Measurements from ENCODE around the gene DENND1A.

DENND1A gene

GRCh38 chr9:123356851-123357742 lies 572.8 kb downstream of the DENND1A start:
- no peak for DNase-seq (ENCODE audit: low spot score)

- DNase-seq (ENCODE audit: low spot score), result peak; percentile 52
Measured at GRCh38 chr9:123355761-123356431, 574.0 kb downstream of the DENND1A start, which contains the start of gene CRB2. CRB2 (plus strand) TSS chr9:123356197; CDS start chr9:123356261, 64 bp downstream.

- no peak for DNase-seq (ENCODE audit: low spot score)
Measured at GRCh38 chr9:123354806-123355508, 575.0 kb downstream of the DENND1A start.

GRCh38 chr9:123353984-123354591 lies 575.8 kb downstream of the DENND1A start:
- DNase-seq (ENCODE audit: low spot score), result peak; percentile 61

GRCh38 chr9:123353041-123353440 lies 576.9 kb downstream of the DENND1A start:
- DNase-seq (ENCODE audit: low spot score), result no peak

- no peak for DNase-seq (ENCODE audit: low spot score)
Measured at GRCh38 chr9:123350590-123351310, 579.2 kb downstream of the DENND1A start.

DNA sequence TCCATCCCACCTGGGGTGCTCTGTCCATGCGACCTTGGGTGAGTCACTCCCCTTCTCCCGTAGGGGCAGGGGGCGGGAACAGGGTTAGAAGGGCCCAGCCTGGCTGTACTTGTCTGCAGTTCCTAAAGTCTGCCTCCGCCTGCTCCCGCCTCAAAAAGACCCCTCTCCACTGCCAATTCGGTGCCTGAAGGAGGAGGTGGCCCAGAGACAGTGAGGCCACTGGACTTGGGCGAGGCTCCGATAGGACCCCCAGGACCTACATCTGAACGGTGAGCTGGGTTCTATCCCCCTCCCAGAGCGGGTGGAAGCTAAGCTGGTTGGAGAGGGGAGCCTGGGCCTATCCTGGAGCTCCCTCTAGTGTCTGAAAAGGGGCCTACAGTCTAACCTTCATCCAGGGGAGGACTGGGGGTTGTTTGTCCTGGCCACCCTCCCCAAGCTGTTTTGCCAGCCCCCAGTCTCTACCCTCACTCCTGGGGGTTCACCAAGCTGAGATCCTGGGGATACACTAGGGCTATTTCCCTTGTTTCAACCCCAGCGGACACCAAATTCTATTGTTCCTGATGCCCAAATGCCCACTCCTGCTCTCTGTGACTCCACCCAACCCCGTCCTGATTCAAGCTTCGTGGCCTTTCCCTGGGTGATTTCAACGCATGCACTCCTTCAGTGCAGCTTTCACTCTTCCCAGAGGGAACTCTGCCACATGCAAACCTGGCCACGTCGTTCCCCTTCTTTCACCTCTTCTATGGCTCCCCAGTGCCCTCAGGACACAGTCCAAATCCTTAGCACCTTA lies 580.0 kb downstream of the DENND1A start:
- DNase-seq (ENCODE audit: low spot score), result peak; percentile 70

DNA sequence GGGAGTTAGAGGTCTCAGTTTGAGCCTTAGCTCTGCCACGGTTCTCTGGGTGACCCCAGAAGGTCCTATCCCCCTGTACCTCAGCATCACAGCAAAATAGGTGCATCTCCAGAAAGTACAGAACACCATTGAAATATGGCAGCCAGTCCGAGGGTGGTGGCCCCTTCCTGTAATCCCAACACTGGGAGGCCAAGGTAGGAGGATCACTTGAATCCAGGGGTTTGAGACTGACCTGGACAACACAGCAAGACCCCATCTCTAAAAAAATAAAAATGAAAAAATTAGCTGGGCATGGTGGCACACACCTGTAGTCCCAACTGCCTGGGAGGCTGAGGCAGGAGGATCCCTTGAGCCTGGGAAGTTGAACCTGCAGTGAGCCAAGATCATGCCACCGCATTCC lies 580.9 kb downstream of the DENND1A start:
- no peak for DNase-seq (ENCODE audit: low spot score)

DNA sequence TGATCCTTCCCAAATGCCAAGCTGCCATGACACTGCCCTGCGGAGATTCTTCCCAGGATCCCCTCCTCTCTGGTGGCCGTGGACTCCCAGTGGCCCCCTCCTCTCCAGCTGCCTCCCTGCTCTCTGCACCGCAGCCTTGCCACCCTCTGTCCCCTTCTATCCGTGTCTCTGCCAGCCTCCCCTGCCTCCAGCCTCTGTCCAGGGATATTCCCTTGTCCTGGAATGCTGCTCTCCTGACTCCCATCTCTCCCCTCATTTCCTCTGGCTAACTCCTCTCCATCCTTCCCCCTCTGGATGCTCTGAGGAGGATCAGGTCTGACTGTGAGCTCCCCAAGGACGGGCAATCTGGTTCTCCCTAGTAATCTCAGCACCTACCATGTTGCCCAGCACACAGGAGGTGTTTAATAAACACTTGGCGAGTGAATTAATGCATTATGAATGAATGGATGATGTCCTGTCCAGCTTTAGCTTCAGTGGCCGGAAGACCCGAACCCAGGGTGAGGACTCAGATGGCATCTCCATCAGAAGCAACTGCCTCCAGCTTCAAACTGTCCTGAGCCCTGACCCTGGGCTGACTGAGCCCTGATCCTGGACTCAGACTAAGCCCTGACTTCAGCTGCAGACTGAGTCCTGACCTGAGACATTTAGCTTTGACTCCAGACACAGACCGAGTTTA lies 581.5 kb downstream of the DENND1A start:
- DNase-seq (ENCODE audit: low spot score), result no peak

DNA sequence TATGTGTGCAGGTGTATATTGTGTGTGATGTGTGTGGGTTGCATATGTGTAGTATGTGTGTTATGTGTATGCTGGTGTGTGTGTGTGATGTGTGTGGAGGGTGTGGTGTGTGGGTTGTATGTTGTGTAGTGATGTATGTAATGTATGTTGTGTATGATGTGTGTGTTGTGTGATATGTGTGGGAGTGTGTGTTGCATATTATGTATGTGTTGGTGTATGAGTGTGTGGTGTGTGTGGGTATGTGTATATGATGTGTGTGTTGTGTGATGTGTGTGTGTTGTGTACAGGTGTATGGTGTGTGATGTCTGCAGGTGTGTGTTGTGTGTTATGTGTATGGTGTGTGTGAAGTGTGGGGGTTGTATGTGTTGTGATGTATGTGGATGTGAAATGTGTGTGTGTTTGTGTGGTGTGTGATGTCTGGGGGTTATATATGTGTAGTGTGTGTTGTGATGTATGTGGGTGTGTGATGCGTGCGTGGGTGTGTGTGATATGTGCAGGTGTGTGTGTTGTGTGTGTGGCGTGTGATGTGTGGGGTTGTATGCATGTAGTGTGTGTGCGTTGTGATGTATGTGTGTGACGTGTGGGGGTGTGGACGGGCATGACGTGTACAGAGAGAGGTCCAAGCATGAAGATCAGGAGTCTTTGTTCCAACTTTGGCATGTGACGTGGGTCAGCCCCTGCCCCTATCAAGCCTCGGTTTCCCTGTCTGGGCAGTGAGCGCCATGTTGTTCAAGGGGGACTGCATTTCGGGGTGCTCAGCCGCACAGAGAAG lies 582.5 kb downstream of the DENND1A start:
- DNase-seq (ENCODE audit: low spot score), result no peak

- DNase-seq (ENCODE audit: low spot score), result no peak
Measured at GRCh38 chr9:123346826-123347225, 583.1 kb downstream of the DENND1A start.

DNA sequence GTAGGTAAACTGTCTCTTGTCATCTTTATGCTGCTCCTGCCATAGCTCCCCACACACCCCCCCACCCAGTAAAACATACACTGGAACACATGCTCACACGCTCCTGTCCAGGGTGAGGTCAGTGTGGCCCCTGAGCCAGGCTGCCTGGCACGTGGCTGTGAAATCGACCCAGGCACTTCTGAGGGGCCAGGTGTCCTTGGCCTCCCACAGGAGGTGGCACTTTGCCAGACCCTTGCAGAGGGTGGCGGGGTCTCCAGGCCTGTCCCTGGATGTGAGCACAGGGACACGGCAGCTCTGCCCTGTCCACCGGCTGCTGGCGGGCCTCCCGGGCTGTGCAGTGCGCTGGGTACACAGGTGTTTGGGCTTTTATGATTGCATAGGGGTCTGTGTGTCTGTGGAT lies 583.9 kb downstream of the DENND1A start:
- DNase-seq (ENCODE audit: low spot score), result no peak

DNA sequence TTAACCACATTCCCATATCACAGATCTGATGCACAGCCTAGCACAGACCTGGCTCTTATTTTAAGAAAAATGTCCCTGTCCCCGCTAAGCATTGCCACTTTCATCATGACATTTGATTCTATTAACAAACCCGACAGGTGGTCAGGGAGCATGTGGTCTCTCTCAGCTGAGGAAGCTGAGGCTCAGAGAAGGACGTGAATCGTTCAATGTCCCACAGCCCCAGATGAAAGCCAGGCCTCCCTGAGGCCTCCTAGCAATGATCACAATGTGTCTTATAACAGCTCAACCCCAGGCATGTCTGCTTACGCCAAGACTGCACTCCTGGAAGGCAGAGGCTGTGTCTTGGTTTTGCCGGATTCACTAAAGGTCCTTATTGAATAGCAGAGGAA lies 584.4 kb downstream of the DENND1A start:
- no peak for DNase-seq (ENCODE audit: low spot score)

GRCh38 chr9:123344192-123344949 lies 585.6 kb downstream of the DENND1A start:
- DNase-seq (ENCODE audit: low spot score), result no peak

DNA sequence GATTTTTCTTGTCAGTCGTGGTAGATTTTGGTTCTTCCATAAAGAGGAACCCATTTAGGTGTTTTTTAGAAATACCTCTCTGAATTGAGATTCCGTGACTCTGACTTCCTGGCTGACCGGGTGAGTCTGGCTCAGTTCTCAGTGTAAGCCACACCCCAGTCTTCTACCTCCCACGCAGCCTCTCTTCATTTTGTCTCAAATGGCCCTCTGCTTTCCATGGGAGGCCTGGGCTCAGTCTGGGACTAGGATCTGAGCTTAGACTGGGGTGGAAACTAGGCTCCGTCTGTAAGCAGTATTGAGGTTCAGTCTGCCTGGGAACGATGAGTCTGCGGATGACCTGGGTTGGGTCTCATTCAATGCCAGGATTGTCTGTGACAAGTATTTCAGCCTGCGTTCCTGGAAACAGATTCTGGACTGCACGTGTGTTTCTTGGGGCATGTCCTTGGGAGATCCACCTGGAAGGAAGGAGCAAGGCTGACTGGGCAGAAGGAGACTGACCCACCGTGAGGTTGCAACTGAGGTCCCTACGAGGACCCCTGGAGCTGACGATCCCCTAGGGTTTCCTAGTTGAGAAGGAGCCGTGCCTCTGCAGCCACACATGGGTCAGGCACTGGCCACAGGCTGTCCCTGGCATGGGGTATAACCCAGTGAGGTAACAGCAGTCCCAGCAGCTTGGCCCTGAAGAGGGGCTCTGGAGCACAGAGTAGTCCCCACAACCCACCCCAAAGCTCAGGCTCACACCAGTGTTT lies 586.3 kb downstream of the DENND1A start:
- DNase-seq (ENCODE audit: low spot score), result no peak

DNA sequence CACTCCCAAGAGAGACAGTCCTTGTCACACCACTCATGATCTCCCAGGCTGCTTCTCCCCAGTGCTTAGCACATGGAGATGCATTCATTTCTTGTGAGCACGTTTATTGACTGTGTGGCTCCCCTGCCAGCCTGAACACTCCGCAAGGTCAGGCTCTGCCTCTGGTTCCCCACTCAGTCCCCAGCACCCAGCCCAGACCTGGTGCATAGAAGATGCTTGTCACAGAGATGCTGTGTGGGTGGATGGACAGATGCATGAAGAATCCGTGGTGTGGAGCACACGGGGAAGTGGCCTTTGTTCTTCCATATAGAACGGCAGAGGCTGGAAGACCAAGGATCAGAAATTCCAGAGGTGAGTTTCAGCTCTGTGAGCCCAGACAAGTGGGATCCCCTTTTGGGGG lies 587.7 kb downstream of the DENND1A start:
- DNase-seq (ENCODE audit: low spot score), result no peak

- no peak for DNase-seq (ENCODE audit: low spot score)
Measured at GRCh38 chr9:123341816-123342215, 588.1 kb downstream of the DENND1A start.

Measured in cerebellar cortex (tissue), 1 donor.